Ramos (cell line): ENCODE measurements around the gene PDCD2L.
"Not testable (repeated sequence)": the region's sequence is repeated elsewhere in the genome, so short reads cannot be mapped to it uniquely, and the experiment has no call there.

Experiments used
- in situ Hi-C: fragments of 300-500 bp; cut with MboI; formaldehyde crosslinking; loops from one replicate; pipeline ENCODE4 v1.14.3; 2022; ENCODE audit warnings: low sequenced_read_pairs; ENCODE audit not compliant: unreplicated experiment

Gene PDCD2L

GRCh38 chr19:34409189-34410164 is 5.3 kb downstream of the PDCD2L start:
- in situ Hi-C loops: no loop called here

- in situ Hi-C loops: no loop called here
Observed at GRCh38 chr19:34411216-34411615, 7.0 kb downstream of the PDCD2L start.

DNA sequence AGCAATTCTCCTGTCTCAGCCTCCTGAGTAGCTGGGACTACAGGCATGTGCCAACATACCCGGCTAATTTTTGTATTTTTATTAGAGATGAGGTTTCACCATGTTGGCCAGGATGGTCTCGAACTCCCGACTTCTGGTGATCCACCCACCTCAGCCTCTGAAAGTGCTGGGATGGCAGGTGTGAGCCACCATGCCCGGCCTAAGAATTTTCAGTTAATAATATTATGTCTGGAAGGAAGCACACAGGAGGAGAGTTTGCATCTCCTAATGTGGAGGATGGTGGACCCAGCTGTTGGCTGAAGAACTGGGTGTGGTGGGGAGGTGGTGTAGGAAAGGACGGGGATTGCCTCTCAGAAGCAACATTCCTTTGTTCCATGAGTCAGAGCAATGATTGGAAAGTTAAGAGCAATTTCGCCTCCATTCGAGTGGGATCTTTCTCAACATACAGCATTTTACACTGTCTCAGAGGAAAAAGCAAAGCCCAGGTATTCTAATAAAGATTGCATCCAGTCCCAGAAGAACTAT is 11.9 kb downstream of the PDCD2L start:
- in situ Hi-C loops: no loop called here

DNA sequence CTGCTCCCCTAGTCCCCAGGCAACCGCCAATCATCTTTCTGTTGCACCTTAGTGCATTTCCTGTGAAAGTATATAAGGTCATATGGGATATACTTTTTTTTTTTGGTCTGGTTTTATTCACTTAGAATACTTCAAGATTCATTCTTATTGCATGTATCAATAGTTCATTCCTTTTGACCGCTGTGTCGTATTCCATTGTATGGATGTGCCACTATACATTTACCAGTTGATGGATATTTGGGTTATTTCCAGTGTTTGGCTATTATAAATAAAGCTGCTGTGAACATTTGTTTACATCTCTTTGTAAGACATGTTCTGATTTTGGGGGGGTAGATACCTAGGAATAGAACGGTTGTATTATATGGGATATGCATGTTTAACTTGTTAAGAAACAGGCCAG is 14.1 kb downstream of the PDCD2L start:
- in situ Hi-C loops: no loop called here

DNA sequence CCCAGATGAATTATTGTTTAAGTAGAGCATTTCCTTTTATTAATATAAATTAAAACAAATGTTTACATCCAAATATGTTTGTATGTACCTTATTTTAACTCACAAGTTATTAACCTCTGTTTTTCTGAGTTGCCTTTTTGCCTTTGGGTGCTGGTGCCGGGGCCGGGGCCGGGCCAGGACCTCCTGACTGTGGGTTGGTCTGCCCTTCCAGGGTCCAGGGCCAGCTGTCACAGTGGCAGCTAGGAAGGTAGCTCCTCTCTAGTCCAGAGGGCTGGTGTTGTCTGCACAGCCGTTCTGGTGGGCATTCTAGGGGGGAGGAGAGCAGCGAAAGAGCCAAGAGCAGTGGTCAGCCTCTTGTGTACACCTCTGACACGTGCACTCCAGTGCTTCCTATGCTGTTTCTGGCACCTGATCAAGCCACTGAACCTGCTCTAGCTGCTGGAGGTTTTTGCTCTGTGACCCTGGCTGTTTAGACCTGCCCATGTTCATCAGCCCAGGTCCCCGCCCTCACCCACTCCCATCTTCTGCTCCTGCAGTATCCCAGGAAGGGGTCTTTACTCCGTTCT is 22.0 kb downstream of the PDCD2L start:
- in situ Hi-C loops: no loop called here

DNA sequence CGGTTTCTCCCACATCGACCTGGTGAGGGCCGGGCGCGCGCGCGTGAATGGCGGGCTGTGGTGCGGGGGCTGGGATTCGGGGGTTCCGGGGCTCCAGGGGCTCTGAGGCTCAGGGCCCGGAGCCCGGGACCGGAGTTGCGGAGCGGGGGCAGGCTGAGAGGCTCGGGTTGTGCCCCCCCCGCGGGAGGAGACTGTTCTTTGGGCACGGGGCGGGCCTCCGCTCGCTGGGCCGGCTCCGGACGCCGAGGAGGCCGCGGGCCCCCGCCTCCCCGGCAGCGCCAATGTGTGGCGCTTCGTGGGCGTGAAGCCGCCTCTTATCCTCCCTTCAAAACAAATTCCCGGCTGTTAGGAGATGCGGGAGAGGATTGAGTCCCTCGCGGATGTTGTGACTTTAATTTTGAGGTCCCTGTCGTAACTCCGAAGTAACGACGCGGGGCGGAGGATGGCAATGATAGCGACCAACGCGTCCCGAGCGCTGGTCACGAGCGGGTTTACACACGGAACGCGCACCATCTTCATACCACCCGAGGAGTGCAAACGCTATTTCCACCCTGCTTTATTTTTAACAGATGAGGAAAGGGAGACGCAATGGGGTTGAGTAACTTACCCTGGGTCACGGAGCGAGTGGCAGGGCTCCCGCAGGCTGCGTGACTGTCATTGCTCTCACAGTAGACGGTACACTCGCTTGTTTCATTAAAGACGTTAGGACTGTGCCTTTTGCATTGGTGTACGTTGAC is 24.5 kb downstream of the PDCD2L start:
- in situ Hi-C loops: no loop called here

GRCh38 chr19:34429553-34429952 is 25.4 kb downstream of the PDCD2L start:
- in situ Hi-C loops: no loop called here

DNA sequence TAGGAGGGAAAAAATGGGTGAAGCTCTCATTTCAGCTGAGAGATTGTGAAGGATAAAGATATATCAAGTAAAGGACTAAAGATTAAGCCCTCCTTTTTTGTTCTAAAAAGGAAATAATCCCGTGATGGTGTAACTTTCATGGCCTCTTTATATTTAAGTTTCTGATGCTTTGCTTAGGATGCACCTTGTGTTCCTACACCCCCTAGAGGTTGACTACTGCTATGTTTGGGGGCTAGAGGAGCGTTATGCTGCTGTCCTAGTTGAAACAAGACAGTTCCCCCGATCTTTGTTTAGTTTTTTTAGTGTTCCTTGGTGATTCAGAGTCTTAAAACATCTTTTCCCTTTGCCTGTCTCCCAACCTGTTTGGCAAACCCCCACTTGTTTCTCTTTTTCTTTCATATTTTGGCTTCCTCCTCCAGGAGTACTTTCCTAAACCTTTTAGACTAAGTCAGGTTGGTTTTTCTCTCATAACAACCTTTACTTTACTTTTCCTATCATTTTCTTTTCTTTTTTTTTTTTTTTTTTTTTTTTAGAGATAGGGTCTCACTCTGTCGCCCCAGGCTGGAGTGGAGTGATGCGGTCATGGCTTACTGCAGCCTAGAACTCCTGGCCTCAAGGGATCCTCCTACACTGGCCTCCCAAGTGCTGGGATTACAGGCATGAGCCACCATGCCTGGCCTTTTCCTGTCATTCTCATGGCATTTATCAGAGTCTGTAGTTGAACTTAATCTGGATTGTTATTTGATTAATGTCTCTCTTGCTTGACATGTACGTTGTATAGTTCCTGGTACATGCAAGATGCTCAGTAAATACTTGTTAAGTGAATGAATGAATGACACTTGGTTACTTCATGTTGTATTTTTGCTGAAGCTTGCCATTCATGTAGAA is 26.8 kb downstream of the PDCD2L start:
- in situ Hi-C loops: no loop called here

GRCh38 chr19:34431681-34432402 is 27.6 kb downstream of the PDCD2L start:
- in situ Hi-C loops: no loop called here

DNA sequence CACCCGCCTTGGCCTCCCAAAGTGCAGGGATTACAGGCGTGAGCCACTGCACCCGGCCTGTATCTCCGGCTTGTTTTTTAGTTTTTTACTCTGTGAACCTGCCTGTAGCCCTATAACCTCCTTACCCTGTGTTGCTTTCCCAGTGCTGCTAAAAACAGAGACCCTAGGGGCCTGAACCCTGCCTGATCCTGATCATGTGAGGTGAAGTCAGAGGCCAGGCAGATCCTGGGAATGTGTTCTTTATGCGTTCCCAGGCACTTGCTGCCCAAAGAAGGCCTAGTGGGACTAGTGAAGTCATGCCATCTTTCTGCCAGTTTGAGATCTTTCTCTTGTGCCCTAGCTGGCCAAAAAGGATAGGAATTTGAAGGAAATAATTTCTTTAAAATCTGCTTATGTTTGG is 28.6 kb downstream of the PDCD2L start:
- in situ Hi-C loops: no loop called here

DNA sequence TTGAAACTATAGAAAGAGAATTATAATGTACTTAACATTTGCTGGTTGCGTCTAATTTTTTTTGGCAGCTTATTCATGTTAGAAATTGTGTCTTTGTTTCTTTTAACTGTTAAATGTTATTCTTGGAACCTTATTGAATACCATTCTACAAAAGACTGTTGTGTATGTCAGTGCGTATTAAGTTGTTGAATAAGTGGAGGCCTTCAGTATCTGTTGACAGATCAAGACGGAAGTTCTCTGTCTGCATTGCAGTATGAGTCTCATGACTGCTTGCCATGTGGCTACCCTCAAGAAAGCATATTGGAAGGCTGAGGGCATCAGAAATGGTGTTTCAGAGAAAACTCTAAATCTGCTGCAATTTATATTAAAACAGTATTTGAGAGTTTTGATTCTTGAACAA is 32.5 kb downstream of the PDCD2L start:
- in situ Hi-C loops: no loop called here

- in situ Hi-C loops: no loop called here
Observed at GRCh38 chr19:34448191-34448590, 44.0 kb downstream of the PDCD2L start.

- in situ Hi-C loops: no loop called here
Observed at GRCh38 chr19:34452723-34453122, 48.5 kb downstream of the PDCD2L start.

DNA sequence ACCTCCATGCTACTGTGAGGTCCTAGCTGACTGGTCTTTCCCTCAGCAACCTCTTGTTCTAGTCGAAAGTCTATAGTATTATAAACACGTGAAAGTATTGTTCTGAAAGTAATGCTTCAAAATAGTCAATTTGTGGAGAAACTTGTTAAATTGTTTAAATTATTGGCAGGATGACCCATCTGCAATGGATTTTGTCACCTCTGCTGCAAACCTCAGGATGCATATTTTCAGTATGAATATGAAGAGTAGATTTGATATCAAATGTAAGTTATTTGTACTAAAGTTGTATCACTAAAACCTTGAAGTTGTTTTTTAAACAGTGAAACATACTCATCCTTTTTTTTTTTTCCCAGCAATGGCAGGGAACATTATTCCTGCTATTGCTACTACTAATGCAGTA is 49.9 kb downstream of the PDCD2L start:
- in situ Hi-C loops: no loop called here

GRCh38 chr19:34454685-34455084 is 50.5 kb downstream of the PDCD2L start:
- in situ Hi-C loops: no loop called here

DNA sequence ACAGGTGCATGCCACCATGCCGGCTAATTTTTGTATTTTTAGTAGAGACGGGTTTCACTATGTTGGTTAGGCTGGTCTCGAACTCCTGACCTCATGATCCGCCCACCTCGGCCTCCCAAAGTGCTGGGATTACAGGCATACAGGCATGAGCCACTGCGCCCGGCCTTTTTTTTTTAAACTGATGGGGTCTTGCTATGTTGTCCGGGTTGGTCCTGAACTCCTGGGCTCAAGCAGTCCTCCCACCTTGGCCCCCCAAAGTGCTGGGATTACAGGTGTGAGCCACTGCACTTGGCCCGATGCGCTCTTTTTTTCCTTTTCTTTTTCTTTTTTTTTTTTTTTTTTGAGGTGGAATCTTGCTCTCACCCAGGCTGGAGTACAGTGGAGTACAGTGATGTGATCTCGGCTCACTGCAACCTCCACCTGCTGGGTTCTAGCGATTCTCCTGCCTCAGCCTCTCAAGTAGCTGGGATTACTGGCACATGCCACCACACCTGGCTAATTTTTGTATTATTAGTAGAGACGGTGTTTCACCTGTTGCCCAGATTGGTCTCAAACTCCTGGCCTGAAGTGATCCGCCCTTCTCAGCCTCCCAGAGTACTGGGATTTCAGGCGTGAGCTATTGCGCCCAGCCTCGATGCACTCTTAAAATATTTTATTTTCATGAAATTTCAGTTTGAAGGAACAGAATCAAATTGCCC is 51.7 kb downstream of the PDCD2L start:
- in situ Hi-C loops: not testable (repeated sequence)

DNA sequence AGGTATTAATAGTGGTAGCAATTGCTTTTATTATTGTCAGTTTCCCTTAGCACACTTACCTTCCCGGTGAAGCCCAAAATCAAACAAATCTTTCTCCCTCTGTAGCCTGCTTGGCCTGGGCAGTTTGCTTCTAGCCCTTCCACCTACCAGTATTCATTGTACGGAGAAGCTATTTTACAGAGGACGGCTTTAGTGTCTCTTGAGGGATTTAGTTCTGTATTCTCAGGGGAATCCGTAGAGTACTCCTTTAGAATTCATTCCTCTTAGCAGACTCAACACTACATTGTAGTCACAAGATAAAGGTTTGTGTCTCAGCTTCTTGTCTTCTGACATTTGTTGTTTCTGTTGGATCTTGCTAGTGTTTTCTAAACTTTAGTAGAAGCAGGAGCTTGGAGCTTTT is 53.2 kb downstream of the PDCD2L start:
- in situ Hi-C loops: no loop called here

DNA sequence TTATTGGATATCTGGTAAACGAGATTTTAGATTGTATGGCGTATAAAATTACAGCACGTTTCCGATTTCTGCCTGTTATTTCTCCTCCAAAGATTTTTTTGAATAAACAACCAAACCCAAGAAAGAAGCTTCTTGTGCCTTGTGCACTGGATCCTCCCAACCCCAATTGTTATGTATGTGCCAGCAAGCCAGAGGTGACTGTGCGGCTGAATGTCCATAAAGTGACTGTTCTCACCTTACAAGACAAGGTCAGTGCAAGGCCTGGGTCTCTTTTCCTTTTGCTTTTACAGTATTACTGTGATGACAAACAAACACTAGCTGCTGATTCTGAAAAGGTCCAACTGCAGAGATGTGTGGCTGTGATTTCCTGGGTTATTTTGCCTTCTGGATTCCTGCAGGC is 54.5 kb downstream of the PDCD2L start:
- in situ Hi-C loops: no loop called here

DNA sequence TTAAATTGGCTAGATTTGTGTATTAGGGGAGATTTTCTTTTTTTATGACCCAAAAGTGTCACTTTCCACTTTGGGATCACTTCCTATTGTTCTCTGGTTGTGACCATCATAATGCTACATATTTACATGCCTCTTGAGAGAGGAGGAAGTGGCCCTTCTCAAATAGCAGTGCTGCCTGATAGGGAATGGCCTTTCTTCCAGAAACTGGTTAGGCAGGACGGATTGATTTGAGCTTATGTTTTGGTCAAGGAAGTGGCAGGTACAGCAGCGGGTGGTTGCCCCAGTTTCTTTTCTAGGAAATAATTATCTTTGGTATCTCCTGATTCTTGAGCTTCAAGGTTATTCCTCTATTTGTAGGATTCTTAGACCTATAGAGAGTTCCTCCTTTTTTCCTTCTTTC is 55.4 kb downstream of the PDCD2L start:
- in situ Hi-C loops: no loop called here
